ENCODE measurements around the gene RPL7L1.

RPL7L1 gene

DNA sequence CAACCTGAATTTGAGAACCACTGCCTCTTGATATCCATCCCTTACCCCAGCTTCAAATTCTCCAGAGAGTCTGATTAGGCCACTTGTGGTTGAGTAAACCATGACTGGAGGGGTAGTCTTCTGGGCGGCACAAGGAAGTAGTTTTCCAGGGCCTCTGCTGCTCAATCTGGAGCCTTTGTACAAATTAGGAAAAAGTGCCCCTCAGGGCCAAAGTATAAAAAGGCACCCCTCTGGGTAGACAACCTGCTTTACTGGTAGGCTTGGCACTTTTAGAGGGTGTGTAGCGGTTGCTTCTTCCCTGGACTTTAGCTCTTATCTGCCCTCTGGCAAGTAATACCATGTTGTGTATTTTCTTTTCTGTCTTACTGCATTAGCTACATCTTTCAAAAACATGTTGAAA is 32.9 kb upstream of the RPL7L1 start:
- H3K27me3 ChIP-seq = no peaks in the 10 kb centered on the region
- TF ChIP-seq, protein P1, sequence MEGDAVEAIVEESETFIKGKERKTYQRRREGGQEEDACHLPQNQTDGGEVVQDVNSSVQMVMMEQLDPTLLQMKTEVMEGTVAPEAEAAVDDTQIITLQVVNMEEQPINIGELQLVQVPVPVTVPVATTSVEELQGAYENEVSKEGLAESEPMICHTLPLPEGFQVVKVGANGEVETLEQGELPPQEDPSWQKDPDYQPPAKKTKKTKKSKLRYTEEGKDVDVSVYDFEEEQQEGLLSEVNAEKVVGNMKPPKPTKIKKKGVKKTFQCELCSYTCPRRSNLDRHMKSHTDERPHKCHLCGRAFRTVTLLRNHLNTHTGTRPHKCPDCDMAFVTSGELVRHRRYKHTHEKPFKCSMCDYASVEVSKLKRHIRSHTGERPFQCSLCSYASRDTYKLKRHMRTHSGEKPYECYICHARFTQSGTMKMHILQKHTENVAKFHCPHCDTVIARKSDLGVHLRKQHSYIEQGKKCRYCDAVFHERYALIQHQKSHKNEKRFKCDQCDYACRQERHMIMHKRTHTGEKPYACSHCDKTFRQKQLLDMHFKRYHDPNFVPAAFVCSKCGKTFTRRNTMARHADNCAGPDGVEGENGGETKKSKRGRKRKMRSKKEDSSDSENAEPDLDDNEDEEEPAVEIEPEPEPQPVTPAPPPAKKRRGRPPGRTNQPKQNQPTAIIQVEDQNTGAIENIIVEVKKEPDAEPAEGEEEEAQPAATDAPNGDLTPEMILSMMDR (IDR thresholded peaks at IDR 0.05; ENCODE audit: low read depth, low read length) = no peak
- no peak overlapping the region for H3K4me3 ChIP-seq (ENCODE audit: low read depth, low read length)
- H3K36me3 ChIP-seq = no peaks in the 10 kb centered on the region
- no peak for DNase-seq
- H3K9me3 ChIP-seq = no peaks in the 10 kb centered on the region
- H3K4me1 ChIP-seq = peaks cover 1% of the 10 kb centered on the region; the same call in 1 of the 2 replicates

DNA sequence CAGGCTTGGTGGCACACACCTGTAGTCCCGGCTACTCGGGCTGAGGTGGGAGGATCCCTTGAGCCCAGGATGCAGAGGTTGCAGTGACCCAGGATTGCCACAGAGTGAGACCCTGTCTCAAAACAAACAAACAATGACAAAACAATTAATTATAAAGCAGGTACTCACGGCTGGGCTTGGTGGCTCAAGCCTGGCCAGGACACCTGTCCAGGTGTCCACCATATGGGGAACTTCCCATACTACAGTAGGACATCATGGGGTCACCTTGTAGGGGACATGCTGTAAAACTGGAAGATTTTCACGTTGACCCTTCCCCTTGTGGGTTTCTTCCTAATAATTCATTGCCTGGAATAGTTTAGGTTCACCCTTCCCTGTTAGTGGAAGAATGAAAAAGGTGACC is 30.7 kb upstream of the RPL7L1 start:
- Histone ChIP-seq H3K9me3 (no peaks in the 10 kb centered on the region), H3K4me1 (peaks cover 2% of the 10 kb centered on the region; the same call in 1 of the 2 replicates), H3K27me3 (no peaks in the 10 kb centered on the region), H3K4me3 (ENCODE audit: low read depth, low read length) (no peak overlapping the region), H3K36me3 (no peaks in the 10 kb centered on the region)
- DNase-seq = no peak
- TF ChIP-seq, protein P1 (IDR thresholded peaks at IDR 0.05; ENCODE audit: low read depth, low read length) = no peak

DNA sequence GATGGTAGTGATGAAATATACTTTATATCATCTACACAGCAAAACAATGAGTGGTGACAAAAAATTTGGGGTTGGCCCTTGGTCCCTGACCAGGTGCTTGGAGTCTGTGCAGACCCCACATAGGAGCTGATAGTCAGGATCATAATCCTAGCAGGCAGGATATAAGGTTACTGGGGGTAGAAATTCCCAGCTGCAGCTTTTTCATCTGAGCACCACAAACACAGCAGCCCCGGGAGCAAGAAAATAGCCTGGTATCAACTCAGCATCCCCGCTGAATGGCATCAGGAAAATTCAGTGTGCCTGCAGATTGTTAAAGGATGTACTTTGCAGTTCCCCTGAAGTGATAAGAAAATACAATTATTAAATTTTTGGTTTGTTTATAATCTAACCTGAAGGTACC is 27.8 kb upstream of the RPL7L1 start:
- H3K36me3 ChIP-seq = peaks cover 6% of the 10 kb centered on the region; the same call in 1 of the 2 replicates
- no peak overlapping the region for H3K4me3 ChIP-seq (ENCODE audit: low read depth, low read length)
- TF ChIP-seq, protein P1 (IDR thresholded peaks at IDR 0.05; ENCODE audit: low read depth, low read length) = no peak
- H3K4me1 ChIP-seq = peaks cover 2% of the 10 kb centered on the region; the same call in 1 of the 2 replicates
- no peaks in the 10 kb centered on the region for H3K9me3 ChIP-seq
- no peaks in the 10 kb centered on the region for H3K27me3 ChIP-seq
- no peak for DNase-seq

DNA sequence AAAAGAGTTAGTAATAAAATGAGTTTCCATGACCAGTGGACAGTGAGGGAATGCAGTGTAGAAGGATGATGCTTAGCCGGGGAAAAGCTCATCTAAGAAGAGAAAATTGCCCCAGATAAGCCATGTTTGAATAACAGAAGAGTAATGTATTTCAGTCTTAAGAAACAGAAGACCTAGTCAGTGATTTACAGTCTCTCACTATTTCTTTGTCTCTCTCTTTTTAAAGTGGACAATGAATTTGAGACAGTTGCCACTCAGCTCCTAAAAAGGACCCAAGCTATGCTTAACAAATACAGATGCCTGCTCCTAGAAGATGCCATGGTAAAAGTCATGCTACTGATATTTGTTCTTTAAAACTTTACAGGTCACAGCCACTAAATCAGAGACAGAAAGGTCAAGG is 19.4 kb upstream of the RPL7L1 start:
- no peak overlapping the region for H3K4me3 ChIP-seq (ENCODE audit: low read depth, low read length)
- no peaks in the 10 kb centered on the region for H3K9me3 ChIP-seq
- TF ChIP-seq, protein P1 (IDR thresholded peaks at IDR 0.05; ENCODE audit: low read depth, low read length) = no peak
- H3K27me3 ChIP-seq = no peaks in the 10 kb centered on the region
- H3K36me3 ChIP-seq = peaks cover 24% of the 10 kb centered on the region
- H3K4me1 ChIP-seq = no peaks in the 10 kb centered on the region
- no peak for DNase-seq

DNA sequence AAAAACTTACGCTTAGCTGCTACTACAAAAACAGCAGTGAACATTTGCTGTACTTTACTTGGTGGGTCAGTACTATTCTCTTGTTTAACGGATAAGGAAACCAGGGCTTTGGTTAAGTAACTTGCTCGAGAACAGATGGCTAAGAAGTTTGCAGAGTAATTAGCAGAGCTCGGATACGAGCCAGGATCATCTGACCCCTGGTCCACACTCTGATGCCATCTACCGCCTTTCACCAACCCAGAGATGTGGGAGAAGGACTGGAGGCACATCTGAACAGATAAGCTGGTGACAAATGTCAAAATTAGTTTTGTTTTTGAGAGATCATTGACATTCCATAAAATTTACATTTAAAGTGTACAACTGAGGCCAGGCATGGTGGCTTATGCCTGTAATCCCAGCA is 18.9 kb upstream of the RPL7L1 start:
- TF ChIP-seq, protein P1 (IDR thresholded peaks at IDR 0.05; ENCODE audit: low read depth, low read length) = no peak
- H3K9me3 ChIP-seq = no peaks in the 10 kb centered on the region
- no peak for DNase-seq
- no peak overlapping the region for H3K4me3 ChIP-seq (ENCODE audit: low read depth, low read length)
- H3K27me3 ChIP-seq = no peaks in the 10 kb centered on the region
- peaks cover 24% of the 10 kb centered on the region for H3K36me3 ChIP-seq
- H3K4me1 ChIP-seq = no peaks in the 10 kb centered on the region

DNA sequence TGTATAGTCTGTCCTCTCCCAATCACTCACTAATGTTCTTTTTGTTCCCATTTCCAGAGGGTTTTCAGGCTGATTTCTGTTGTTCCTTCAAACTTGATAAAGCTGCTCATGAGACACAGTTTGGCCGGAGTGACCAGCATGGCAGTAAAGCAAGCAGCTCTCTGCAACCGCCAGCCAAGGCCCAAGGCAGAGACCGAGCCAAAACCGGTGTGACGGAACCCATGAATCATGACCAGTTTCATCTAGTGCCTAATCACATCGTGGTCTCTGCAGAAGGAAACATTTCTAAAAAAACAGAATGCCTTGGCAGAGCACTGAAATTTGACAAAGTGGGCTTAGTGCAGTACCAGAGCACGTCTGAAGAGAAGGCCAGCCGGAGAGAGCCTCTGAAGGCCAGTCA is 14.8 kb upstream of the RPL7L1 start:
- peaks cover 12% of the 10 kb centered on the region for H3K36me3 ChIP-seq
- no peaks in the 10 kb centered on the region for H3K4me1 ChIP-seq
- TF ChIP-seq, protein P1 (IDR thresholded peaks at IDR 0.05; ENCODE audit: low read depth, low read length) = no peak
- no peak for DNase-seq
- no peaks in the 10 kb centered on the region for H3K27me3 ChIP-seq
- H3K4me3 ChIP-seq (ENCODE audit: low read depth, low read length) = no peak overlapping the region
- no peaks in the 10 kb centered on the region for H3K9me3 ChIP-seq
